HG03354 (cell line): ENCODE measurements around the gene ATP2B2.

ENCODE experiments used
- ATAC-seq: cut with Tn5 transposase; IDR thresholded peaks from one replicate; pipeline ENCODE4 v1.9.1; 2021; ENCODE audit warnings: mild to moderate bottlenecking; ENCODE audit not compliant: unreplicated experiment, poor library complexity, severe bottlenecking

Gene ATP2B2

GRCh38 chr3:10514407-10515069, 9.2 kb upstream of the ATP2B2 start:
- ATAC-seq: no peak

- no peak for ATAC-seq
Measured at GRCh38 chr3:10513306-10513705, 7.9 kb upstream of the ATP2B2 start.

GRCh38 chr3:10512687-10513086, 7.3 kb upstream of the ATP2B2 start:
- ATAC-seq: no peak

GRCh38 chr3:10511809-10512494, 6.6 kb upstream of the ATP2B2 start:
- no peak for ATAC-seq

GRCh38 chr3:10510743-10511432, 5.5 kb upstream of the ATP2B2 start:
- no peak for ATAC-seq

- no peak for ATAC-seq
Measured at GRCh38 chr3:10510086-10510742, 4.8 kb upstream of the ATP2B2 start.

GRCh38 chr3:10509325-10509724, 3.9 kb upstream of the ATP2B2 start:
- ATAC-seq: no peak

- no peak for ATAC-seq
Measured at GRCh38 chr3:10508619-10509260, 3.4 kb upstream of the ATP2B2 start.

- no peak for ATAC-seq
Measured at GRCh38 chr3:10508235-10508618, 2.8 kb upstream of the ATP2B2 start.

- ATAC-seq: no peak
Measured at GRCh38 chr3:10507331-10507730, 1.9 kb upstream of the ATP2B2 start.

GRCh38 chr3:10506696-10507095, 1.3 kb upstream of the ATP2B2 start:
- ATAC-seq: no peak

- ATAC-seq: no peak
Measured at GRCh38 chr3:10505791-10506585, 602 bp upstream of the ATP2B2 start.

GRCh38 chr3:10504171-10505049, 976 bp downstream of the ATP2B2 start:
- no peak for ATAC-seq

- no peak for ATAC-seq
Measured at GRCh38 chr3:10503217-10503796, 2.1 kb downstream of the ATP2B2 start.

- no peak for ATAC-seq
Measured at GRCh38 chr3:10502185-10502880, 3.1 kb downstream of the ATP2B2 start.

- no peak for ATAC-seq
Measured at GRCh38 chr3:10501664-10502052, 3.7 kb downstream of the ATP2B2 start.
